Lung (tissue), 12 donors: ENCODE data around the gene SLC26A1. TPM values are rescaled to one million over a fixed set of nuclear protein-coding genes. Genes with fewer than 3 reads are reported as not detected.
A peak's percentile ranks its signal among the peaks of the same experiment; 100 is the strongest.

Experiments
- ATAC-seq: fragments of 200-7000 bp; cut with Tn5 transposase; one replicate; pipeline ENCODE4 v1.9.1; 2020; ENCODE audit warnings: moderate number of reproducible peaks; ENCODE audit not compliant: insufficient read depth, low FRiP score
- DNase-seq, 3 donors: peaks; one replicate each; pipeline ENCODE4 v3.0.0-alpha.2; 2013 to 2017
- H3K27ac ChIP-seq, 2 donors: one replicate each; pipeline ENCODE4 v1.5.1; 2013; ENCODE audit warnings: mild to moderate bottlenecking in 2 of 2, moderate library complexity in 2 of 2, control low read depth in 1 of 2, inconsistent platforms in 1 of 2, low read depth in 1 of 2, low read length in 1 of 2
- H3K27me3 ChIP-seq, 3 donors: one replicate each; pipeline ENCODE4 v1.5.1; 2013; ENCODE audit warnings: low read length in 2 of 3; ENCODE audit not compliant: control insufficient read depth in 3 of 3, insufficient read depth in 3 of 3
- H3K36me3 ChIP-seq, 4 donors: one replicate each; pipeline ENCODE4 v1.5.1; 2013; ENCODE audit warnings: low read length in 4 of 4, mild to moderate bottlenecking in 1 of 4, moderate library complexity in 1 of 4; ENCODE audit not compliant: control insufficient read depth in 4 of 4, insufficient read depth in 4 of 4
- H3K4me1 ChIP-seq, 5 donors: one replicate each; pipeline ENCODE4 v1.5.1; 2013; ENCODE audit warnings: low read length in 5 of 5, mild to moderate bottlenecking in 2 of 5, moderate library complexity in 1 of 5; ENCODE audit not compliant: control insufficient read depth in 5 of 5, insufficient read depth in 5 of 5
- H3K4me3 ChIP-seq: one replicate; pipeline ENCODE4 v1.5.1; 2013; ENCODE audit warnings: mild to moderate bottlenecking, control low read depth, moderate library complexity
- H3K9ac ChIP-seq, 2 donors: one replicate each; pipeline ENCODE4 v1.5.1; 2013; ENCODE audit warnings: low read length in 2 of 2, control low read depth in 1 of 2; ENCODE audit not compliant: insufficient read depth in 1 of 2
- H3K9me3 ChIP-seq, 4 donors: one replicate each; pipeline ENCODE4 v1.5.1; 2013; ENCODE audit warnings: low read length in 3 of 4, mild to moderate bottlenecking in 1 of 4, moderate library complexity in 1 of 4; ENCODE audit not compliant: control insufficient read depth in 4 of 4, insufficient read depth in 3 of 4
- CTCF ChIP-seq: IDR thresholded peaks from 2 replicates; pipeline ENCODE4 v1.5.1; 2012; ENCODE audit warnings: mild to moderate bottlenecking; ENCODE audit errors: control extremely low read depth, extremely low read depth
- WGBS, 2 donors: extraction: QIAGEN DNeasy Blood & Tissue Kit; methylation state at CpG; one replicate each; pipeline ENCODE4 v1.1.7; 2013; 5-methylcytosine and 5-hydroxymethylcytosine counted together
- polyA plus RNA-seq, 2 donors: library from polyadenylated mRNA; stranded (reverse); fragments of 200-250 nt; gene quantifications; one replicate each; pipeline ENCODE4 v1.2.1, GENCODE V29; 2013
- total RNA-seq, 2 donors: library from RNA; depleted of rRNA in 1 of 2; stranded (reverse); fragments of >200 nt in 1 of 2; gene quantifications; one replicate each; pipeline ENCODE4 v1.2.1, GENCODE V29; 2014 to 2021
- donor health status: control.
- donor health status: control.
- donor health status: Bipolar disorder and iron deficiency.
- donor health status: healthy.
- donor health status: DM: yes; HTN: yes; CAD: no.

Gene SLC26A1
- total and polyA plus RNA-seq, 4 donors, result 0.20 to 0.83 (median 0.50) TPM

GRCh38 chr4:948101-948935, 44.9 kb downstream of the SLC26A1 start:
- peaks cover 0 to 9% (median 3%) of the 10 kb centered on the region in 5 donors for H3K4me1 ChIP-seq
- WGBS, 2 donors, result 85 to 87% methylated on average over 33 of the region's 33 CpGs
- H3K4me3 ChIP-seq, result no peak overlapping the region
- no peak for ATAC-seq
- DNase-seq, result peak in 1 of 3 donors; percentile 10
- no peaks in the 10 kb centered on the region for H3K27me3 ChIP-seq
- no peak for TF ChIP-seq CTCF
- H3K9ac ChIP-seq, result no peak overlapping the region
- H3K36me3 ChIP-seq, result peaks cover 0 to 13% (median 0%) of the 10 kb centered on the region in 4 donors
- no peak overlapping the region for H3K27ac ChIP-seq
- no peaks in the 10 kb centered on the region for H3K9me3 ChIP-seq

GRCh38 chr4:947491-947971, 45.7 kb downstream of the SLC26A1 start:
- no peak for ATAC-seq
- Histone ChIP-seq H3K4me1 (peaks cover 0 to 9% (median 3%) of the 10 kb centered on the region in 5 donors), H3K27ac (no peak overlapping the region), H3K4me3 (no peak overlapping the region), H3K9ac (no peak overlapping the region), H3K9me3 (no peaks in the 10 kb centered on the region), H3K36me3 (peaks cover 0 to 8% (median 0%) of the 10 kb centered on the region in 4 donors), H3K27me3 (no peaks in the 10 kb centered on the region)
- TF ChIP-seq CTCF, result no peak
- DNase-seq, result peak in 1 of 3 donors; percentile 8
- 95 to 96% methylated on average over 19 of the region's 19 CpGs for WGBS, 2 donors

DNA sequence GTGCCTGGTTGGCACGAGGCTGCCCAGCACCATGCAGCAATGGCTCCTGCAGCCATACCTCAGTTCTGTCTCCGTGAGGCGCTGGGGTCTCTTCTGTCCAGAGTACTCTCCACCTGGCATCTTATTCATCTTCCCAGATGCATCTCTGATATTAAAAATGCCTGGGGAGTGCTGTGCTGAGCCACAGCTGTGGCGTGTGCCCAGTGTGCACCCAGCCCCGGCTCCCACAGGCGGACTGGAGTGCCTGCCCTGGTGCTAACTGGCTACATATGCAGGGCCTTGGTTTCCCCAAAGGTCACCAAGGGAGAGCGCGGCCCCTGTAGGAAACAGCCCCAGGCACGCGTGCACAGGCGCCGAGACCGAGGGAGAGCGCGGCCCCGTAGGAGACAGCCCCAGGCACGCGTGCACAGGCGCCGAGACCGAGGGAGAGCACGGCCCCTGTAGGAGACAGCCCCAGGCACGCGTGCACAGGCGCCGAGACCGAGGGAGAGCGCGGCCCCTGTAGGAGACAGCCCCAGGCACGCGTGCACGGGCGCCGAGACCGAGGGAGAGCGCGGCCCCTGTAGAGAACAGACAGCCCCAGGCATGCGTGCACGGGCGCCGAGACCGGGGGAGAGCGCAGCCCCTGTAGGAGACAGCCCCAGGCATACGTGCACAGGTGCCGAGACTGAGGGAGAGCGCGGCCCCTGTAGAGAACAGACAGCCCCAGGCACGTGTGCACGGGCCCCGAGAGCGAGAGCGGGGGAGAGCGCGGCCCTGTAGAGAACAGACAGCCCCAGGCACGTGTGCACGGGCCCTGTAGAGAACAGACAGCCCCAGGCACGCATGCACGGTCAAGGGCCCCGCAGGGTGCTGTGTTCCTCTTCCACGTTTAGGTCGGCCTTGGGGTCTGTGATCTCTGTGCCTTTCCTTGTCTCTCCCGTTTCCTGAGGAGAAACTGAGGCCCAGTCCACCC, 46.4 kb downstream of the SLC26A1 start:
- no peak overlapping the region for H3K27ac ChIP-seq
- DNase-seq (no peak), ATAC-seq (no peak)
- H3K27me3 ChIP-seq, result no peaks in the 10 kb centered on the region
- no peaks in the 10 kb centered on the region for H3K9me3 ChIP-seq
- H3K4me3 ChIP-seq, result no peak overlapping the region
- no peak overlapping the region for H3K9ac ChIP-seq
- H3K36me3 ChIP-seq, result peaks cover 0 to 6% (median 0%) of the 10 kb centered on the region in 4 donors
- peaks cover 0 to 9% (median 3%) of the 10 kb centered on the region in 5 donors for H3K4me1 ChIP-seq
- TF ChIP-seq CTCF, result no peak
- WGBS, 2 donors, result 73 to 74% methylated on average over 52 to 62 of the region's 62 CpGs
